ENCODE data around the gene FGD2. TPM values are rescaled to one million over a fixed set of nuclear protein-coding genes. Genes with fewer than 3 reads are reported as not detected.
"Not testable (repeated sequence)": the region's sequence is repeated elsewhere in the genome, so short reads cannot be mapped to it uniquely, and the experiment has no call there.

Gene FGD2
- total RNA-seq, 1 donor from 2014 or later, result not detected

- H3K4me1 Mint-ChIP-seq (ENCODE audit: low read depth, unreplicated experiment), result peaks cover 7% of the 10 kb centered on the region
- H3K36me3 Mint-ChIP-seq (ENCODE audit: unreplicated experiment), result no peaks in the 10 kb centered on the region
- no peak overlapping the region for H3K27ac Mint-ChIP-seq (ENCODE audit: unreplicated experiment)
- no peak for DNase-seq
- H3K27me3 Mint-ChIP-seq (ENCODE audit: unreplicated experiment), result peaks cover 12% of the 10 kb centered on the region
- TF ChIP-seq CTCF (IDR thresholded peaks at IDR 0.05; ENCODE audit: partially characterized antibody, unreplicated experiment), result no peak
- peaks cover 5% of the 10 kb centered on the region for H3K9me3 Mint-ChIP-seq (ENCODE audit: unreplicated experiment)
- no peak overlapping the region for H3K4me3 Mint-ChIP-seq (ENCODE audit: unreplicated experiment)
Observed at GRCh38 chr6:37056112-37056403, 50.6 kb downstream of the FGD2 start.

- Mint-ChIP-seq H3K9me3 (ENCODE audit: unreplicated experiment) (peaks cover 5% of the 10 kb centered on the region), H3K4me1 (ENCODE audit: low read depth, unreplicated experiment) (peaks cover 7% of the 10 kb centered on the region), H3K36me3 (ENCODE audit: unreplicated experiment) (no peaks in the 10 kb centered on the region), H3K4me3 (ENCODE audit: unreplicated experiment) (no peak overlapping the region), H3K27ac (ENCODE audit: unreplicated experiment) (no peak overlapping the region), H3K27me3 (ENCODE audit: unreplicated experiment) (peaks cover 12% of the 10 kb centered on the region)
- no peak for TF ChIP-seq CTCF (IDR thresholded peaks at IDR 0.05; ENCODE audit: partially characterized antibody, unreplicated experiment)
- DNase-seq, result no peak
Observed at GRCh38 chr6:37056439-37057127, 51.1 kb downstream of the FGD2 start.

GRCh38 chr6:37057128-37057471 lies 51.6 kb downstream of the FGD2 start:
- no peaks in the 10 kb centered on the region for H3K36me3 Mint-ChIP-seq (ENCODE audit: unreplicated experiment)
- no peak overlapping the region for H3K27ac Mint-ChIP-seq (ENCODE audit: unreplicated experiment)

GRCh38 chr6:37057678-37058077 lies 52.2 kb downstream of the FGD2 start:
- no peaks in the 10 kb centered on the region for H3K36me3 Mint-ChIP-seq (ENCODE audit: unreplicated experiment)
- H3K4me1 Mint-ChIP-seq (ENCODE audit: low read depth, unreplicated experiment), result peaks cover 2% of the 10 kb centered on the region
- H3K9me3 Mint-ChIP-seq (ENCODE audit: unreplicated experiment), result peaks cover 5% of the 10 kb centered on the region
- DNase-seq, result no peak
- TF ChIP-seq CTCF (IDR thresholded peaks at IDR 0.05; ENCODE audit: partially characterized antibody, unreplicated experiment), result no peak
- peaks cover 12% of the 10 kb centered on the region for H3K27me3 Mint-ChIP-seq (ENCODE audit: unreplicated experiment)
- no peak overlapping the region for H3K4me3 Mint-ChIP-seq (ENCODE audit: unreplicated experiment)
- no peak overlapping the region for H3K27ac Mint-ChIP-seq (ENCODE audit: unreplicated experiment)

More at GRCh38 chr6:37057128-37057471, 51.6 kb downstream of the FGD2 start:
- Mint-ChIP-seq H3K27me3 (ENCODE audit: unreplicated experiment) (peaks cover 12% of the 10 kb centered on the region), H3K9me3 (ENCODE audit: unreplicated experiment) (peaks cover 5% of the 10 kb centered on the region), H3K4me3 (ENCODE audit: unreplicated experiment) (no peak overlapping the region), H3K4me1 (ENCODE audit: low read depth, unreplicated experiment) (peaks cover 2% of the 10 kb centered on the region)
- no peak for DNase-seq
- TF ChIP-seq CTCF (IDR thresholded peaks at IDR 0.05; ENCODE audit: partially characterized antibody, unreplicated experiment), result no peak

GRCh38 chr6:37058084-37058586 lies 52.7 kb downstream of the FGD2 start:
- H3K36me3 Mint-ChIP-seq (ENCODE audit: unreplicated experiment), result no peaks in the 10 kb centered on the region

GRCh38 chr6:37058984-37059343 lies 53.5 kb downstream of the FGD2 start:
- DNase-seq; H3K9me3 Mint-ChIP-seq (ENCODE audit: unreplicated experiment); H3K27ac Mint-ChIP-seq (ENCODE audit: unreplicated experiment); H3K4me1 Mint-ChIP-seq (ENCODE audit: low read depth, unreplicated experiment); H3K4me3 Mint-ChIP-seq (ENCODE audit: unreplicated experiment); H3K36me3 Mint-ChIP-seq (ENCODE audit: unreplicated experiment): not testable (repeated sequence)
- peaks cover 12% of the 10 kb centered on the region for H3K27me3 Mint-ChIP-seq (ENCODE audit: unreplicated experiment)

More at GRCh38 chr6:37058084-37058586, 52.7 kb downstream of the FGD2 start:
- Mint-ChIP-seq H3K27ac (ENCODE audit: unreplicated experiment) (no peak overlapping the region), H3K4me3 (ENCODE audit: unreplicated experiment) (no peak overlapping the region), H3K4me1 (ENCODE audit: low read depth, unreplicated experiment) (peaks cover 2% of the 10 kb centered on the region), H3K27me3 (ENCODE audit: unreplicated experiment) (peaks cover 12% of the 10 kb centered on the region), H3K9me3 (ENCODE audit: unreplicated experiment) (peaks cover 5% of the 10 kb centered on the region)
- TF ChIP-seq CTCF (IDR thresholded peaks at IDR 0.05; ENCODE audit: partially characterized antibody, unreplicated experiment), result no peak
- DNase-seq, result no peak

Measured in glutamatergic neuron (in vitro differentiated cells).